Lower leg skin (tissue), 3 donors: Measurements from ENCODE around the gene PLEKHN1.

ENCODE experiments used
- CTCF ChIP-seq, 3 donors: fragments of 450-650 bp; IDR thresholded peaks; one replicate each; pipeline ENCODE4 v1.5.1; 2016; ENCODE audit warnings: antibody characterized with exemption in 3 of 3, mild to moderate bottlenecking in 3 of 3, moderate library complexity in 2 of 3
- POLR2A ChIP-seq, 2 donors: fragments of 450-650 bp; IDR thresholded peaks; one replicate each; pipeline ENCODE4 v1.6.1; 2016 to 2017; ENCODE audit warnings: antibody characterized with exemption in 2 of 2, mild to moderate bottlenecking in 1 of 2, moderate library complexity in 1 of 2

GRCh38 chr1:984476-984814 lies 18.2 kb downstream of the PLEKHN1 start:
- TF ChIP-seq CTCF (IDR thresholded peaks at IDR 0.05) (no peak), POLR2A (IDR thresholded peaks at IDR 0.05) (no peak)
